Middle frontal gyrus (tissue), 1 donor: ENCODE measurements around the gene HNRNPF.
"Not testable (repeated sequence)": the region's sequence is repeated elsewhere in the genome, so short reads cannot be mapped to it uniquely, and the experiment has no call there.

Source experiments
- DNase-seq: peaks from one replicate; pipeline ENCODE4 v3.0.0-alpha.2; 2015; ENCODE audit warnings: low spot score; ENCODE audit errors: extremely low spot score

HNRNPF gene

GRCh38 chr10:43421944-43422343, 13.0 kb upstream of the HNRNPF start:
- not testable (repeated sequence) for DNase-seq

GRCh38 chr10:43421519-43421918, 12.5 kb upstream of the HNRNPF start:
- no peak for DNase-seq

- no peak for DNase-seq
Observed at GRCh38 chr10:43421201-43421507, 12.2 kb upstream of the HNRNPF start.

GRCh38 chr10:43420369-43421200, 11.6 kb upstream of the HNRNPF start:
- peak; percentile 77 for DNase-seq

GRCh38 chr10:43419997-43420368, 11.0 kb upstream of the HNRNPF start:
- no peak for DNase-seq

GRCh38 chr10:43417950-43418768, 9.2 kb upstream of the HNRNPF start:
- DNase-seq = no peak

- DNase-seq = no peak
Observed at GRCh38 chr10:43415544-43415943, 6.6 kb upstream of the HNRNPF start.

- DNase-seq = no peak
Observed at GRCh38 chr10:43411536-43411935, 2.5 kb upstream of the HNRNPF start.

GRCh38 chr10:43410345-43410744, 1.4 kb upstream of the HNRNPF start:
- no peak for DNase-seq

GRCh38 chr10:43409385-43410109, 561 bp upstream of the HNRNPF start:
- DNase-seq = no peak

GRCh38 chr10:43408331-43408709, 666 bp downstream of the HNRNPF start:
- no peak for DNase-seq

- DNase-seq = no peak
Observed at GRCh38 chr10:43407576-43408330, 1.2 kb downstream of the HNRNPF start.

- DNase-seq = no peak
Observed at GRCh38 chr10:43407148-43407575, 1.8 kb downstream of the HNRNPF start.

GRCh38 chr10:43404704-43405084, 4.3 kb downstream of the HNRNPF start:
- DNase-seq = no peak

GRCh38 chr10:43403911-43404703, 4.9 kb downstream of the HNRNPF start:
- no peak for DNase-seq

- no peak for DNase-seq
Observed at GRCh38 chr10:43402880-43403452, 6.0 kb downstream of the HNRNPF start.

- no peak for DNase-seq
Observed at GRCh38 chr10:43402176-43402575, 6.8 kb downstream of the HNRNPF start.

- DNase-seq = no peak
Observed at GRCh38 chr10:43401627-43402026, 7.4 kb downstream of the HNRNPF start.

GRCh38 chr10:43399320-43400310, 9.4 kb downstream of the HNRNPF start:
- DNase-seq = no peak
